ENCODE measurements around the gene MCC.

Gene MCC

DNA sequence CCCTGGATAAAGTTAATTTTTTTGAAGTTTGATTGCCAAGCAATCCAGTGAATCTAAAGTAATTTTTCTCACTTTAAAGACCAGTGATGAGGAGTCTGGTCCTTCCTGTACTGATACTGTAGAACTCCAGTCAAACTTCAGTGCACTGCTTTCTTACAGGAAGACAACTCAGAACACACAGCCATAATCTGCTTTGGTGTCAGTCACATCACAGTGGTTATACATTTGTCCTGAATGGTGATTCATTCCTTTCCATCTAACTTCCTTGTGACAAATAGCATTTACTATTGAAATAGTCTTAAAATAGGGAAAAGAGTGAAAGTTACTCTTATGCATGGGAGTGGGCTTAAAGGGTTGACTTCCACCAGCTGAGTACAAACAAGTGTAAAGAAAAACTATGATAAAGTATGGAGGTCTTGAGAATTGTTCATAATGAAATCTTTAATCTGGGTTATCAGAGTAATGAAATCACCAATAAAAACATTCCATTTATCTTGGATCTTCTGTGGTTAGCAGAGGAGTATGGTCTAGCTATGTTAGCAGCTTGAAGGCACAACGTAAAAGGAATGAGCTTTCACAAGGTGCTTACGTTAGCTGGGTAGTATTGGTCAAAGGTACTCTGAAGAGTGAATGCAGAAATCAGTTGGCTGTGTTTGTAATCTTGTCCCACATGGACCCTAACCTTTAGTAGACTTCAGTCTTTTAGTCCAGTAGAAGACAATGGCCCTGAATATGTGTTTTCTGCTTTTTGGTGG, 470.2 kb downstream of the MCC start:
- DNase-seq (ENCODE audit: low read depth in 2 of 2, low spot score in 1 of 2): no peak

GRCh38 chr5:113005454-113005853, 482.8 kb downstream of the MCC start:
- no peak for DNase-seq (ENCODE audit: low read depth in 2 of 2, low spot score in 1 of 2)

- DNase-seq (ENCODE audit: low read depth in 2 of 2, low spot score in 1 of 2): no peak
Measured at GRCh38 chr5:113003763-113004162, 484.5 kb downstream of the MCC start.

- no peak for DNase-seq (ENCODE audit: low read depth in 2 of 2, low spot score in 1 of 2)
Measured at GRCh38 chr5:113002423-113002822, 485.8 kb downstream of the MCC start.

DNA sequence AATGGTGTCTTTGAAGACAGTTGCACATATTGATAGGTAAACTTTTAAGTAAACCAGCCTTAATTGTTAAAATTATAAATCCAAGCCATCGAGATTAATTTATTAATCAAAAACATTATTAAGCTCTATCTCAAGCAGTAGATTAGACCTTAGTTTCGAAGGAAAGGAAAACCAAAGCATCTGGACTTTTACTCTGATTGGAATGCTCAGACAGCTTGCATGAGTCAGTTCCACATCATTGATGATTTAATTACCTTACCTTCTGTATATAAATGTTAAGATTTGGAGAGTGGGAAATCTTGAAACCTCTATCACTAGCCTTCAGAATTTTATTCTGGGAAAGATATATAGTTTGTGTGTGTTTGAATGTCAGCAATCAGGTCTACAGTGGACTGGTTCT, 487.8 kb downstream of the MCC start:
- no peak for DNase-seq (ENCODE audit: low read depth in 2 of 2, low spot score in 1 of 2)

GRCh38 chr5:112998296-112998695, 490.0 kb downstream of the MCC start:
- DNase-seq (ENCODE audit: low read depth in 2 of 2, low spot score in 1 of 2): no peak

DNA sequence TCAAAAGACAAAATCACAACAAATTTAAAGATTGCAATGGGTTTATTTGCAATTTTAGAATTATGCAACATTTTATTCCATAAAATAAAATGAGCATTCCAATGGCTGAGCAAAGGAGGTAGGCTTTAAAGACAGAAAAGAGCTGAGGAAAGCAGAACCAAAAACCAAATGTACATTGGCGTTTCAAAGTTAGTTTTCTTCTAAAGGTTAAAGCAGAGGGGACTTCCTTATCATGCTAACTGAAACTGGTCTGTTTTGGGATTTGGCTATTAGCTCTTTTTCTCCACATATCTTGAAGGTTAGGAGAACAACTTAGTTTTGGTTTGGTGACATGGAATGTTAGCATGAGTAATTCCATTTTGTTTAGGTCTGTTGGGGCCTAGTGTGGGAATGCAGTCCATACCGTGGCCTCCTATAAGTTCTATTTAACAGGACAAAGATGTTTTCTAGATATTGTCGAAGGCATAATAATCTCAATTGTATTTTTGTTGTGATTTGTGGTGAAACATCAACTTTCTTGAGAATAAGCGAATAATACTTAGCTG, 491.4 kb downstream of the MCC start:
- no peak for DNase-seq (ENCODE audit: low read depth in 2 of 2, low spot score in 1 of 2)

GRCh38 chr5:112995764-112996618, 492.3 kb downstream of the MCC start:
- peak; percentile 39 to 79 for DNase-seq (ENCODE audit: low read depth in 2 of 2, low spot score in 1 of 2)

- DNase-seq (ENCODE audit: low read depth in 2 of 2, low spot score in 1 of 2): no peak
Measured at GRCh38 chr5:112986224-112986623, 502.0 kb downstream of the MCC start.

DNA sequence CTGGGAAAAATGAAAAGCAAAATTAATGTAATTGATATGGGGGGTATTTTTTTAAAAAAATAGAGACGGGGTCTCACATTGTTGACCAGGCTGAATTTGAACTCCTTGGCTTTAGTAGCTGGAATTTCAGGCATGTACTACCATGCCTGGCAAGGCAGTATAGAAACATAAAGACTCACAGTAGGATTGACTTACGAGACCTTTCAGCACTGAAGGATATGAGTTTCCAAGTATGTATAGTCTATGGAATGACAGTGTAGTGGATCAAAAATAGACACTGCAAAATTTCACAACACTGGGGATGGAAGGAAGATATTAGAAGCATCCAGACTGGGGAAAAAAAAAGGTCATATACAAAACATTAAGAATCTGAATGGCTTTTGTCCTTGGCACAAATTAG, 504.9 kb downstream of the MCC start:
- DNase-seq (ENCODE audit: low read depth in 2 of 2, low spot score in 1 of 2): no peak

GRCh38 chr5:112979723-112980122, 508.5 kb downstream of the MCC start:
- DNase-seq (ENCODE audit: low read depth in 2 of 2, low spot score in 1 of 2): no peak

DNA sequence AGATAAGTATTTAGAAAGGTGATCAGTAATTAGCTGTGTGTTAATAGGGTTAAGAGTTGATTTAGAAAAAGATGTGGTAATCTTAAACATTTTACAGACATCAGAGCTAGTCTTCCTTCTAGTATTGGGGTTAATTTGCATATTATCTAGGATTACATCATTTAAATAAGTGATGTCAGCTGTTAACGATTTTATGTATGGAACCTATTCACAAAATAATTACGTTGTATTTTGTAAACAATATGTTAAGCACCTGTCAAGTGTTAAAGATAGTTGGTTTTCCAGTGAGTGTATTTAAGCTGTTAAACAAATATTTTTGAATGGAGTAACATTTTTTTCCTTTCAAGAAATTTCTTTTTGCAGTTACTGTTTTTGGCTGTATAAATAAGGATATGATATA, 509.4 kb downstream of the MCC start:
- DNase-seq (ENCODE audit: low read depth in 2 of 2, low spot score in 1 of 2): no peak

DNA sequence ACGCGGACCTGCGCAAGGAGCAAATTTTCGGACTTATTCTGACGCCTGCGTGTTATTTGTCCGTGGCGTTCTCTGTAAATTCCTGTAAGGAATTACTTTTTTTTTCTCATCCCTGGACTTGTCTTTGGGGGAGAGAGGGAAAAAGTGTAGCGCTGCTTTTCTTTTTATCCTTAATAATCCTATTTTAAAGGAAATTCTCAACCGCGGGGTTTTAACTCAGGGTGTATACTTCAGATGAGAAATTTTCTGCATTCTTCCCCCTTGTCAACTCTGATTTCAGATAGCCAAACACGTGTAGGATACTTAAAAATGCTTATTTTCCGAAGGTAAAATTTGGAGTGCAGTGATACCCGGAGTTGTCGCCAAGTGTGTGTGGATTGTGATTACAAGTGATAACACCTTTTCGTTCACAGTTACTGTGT, 510.8 kb downstream of the MCC start:
- no peak for DNase-seq (ENCODE audit: low read depth in 2 of 2, low spot score in 1 of 2)

- peak; percentile 81 to 89 for DNase-seq (ENCODE audit: low read depth in 2 of 2, low spot score in 1 of 2)
Measured at GRCh38 chr5:112976432-112977309, 511.6 kb downstream of the MCC start, which contains the start of gene DCP2. DCP2 (plus strand) TSS chr5:112976798; CDS start chr5:112976934, 136 bp downstream.

DNA sequence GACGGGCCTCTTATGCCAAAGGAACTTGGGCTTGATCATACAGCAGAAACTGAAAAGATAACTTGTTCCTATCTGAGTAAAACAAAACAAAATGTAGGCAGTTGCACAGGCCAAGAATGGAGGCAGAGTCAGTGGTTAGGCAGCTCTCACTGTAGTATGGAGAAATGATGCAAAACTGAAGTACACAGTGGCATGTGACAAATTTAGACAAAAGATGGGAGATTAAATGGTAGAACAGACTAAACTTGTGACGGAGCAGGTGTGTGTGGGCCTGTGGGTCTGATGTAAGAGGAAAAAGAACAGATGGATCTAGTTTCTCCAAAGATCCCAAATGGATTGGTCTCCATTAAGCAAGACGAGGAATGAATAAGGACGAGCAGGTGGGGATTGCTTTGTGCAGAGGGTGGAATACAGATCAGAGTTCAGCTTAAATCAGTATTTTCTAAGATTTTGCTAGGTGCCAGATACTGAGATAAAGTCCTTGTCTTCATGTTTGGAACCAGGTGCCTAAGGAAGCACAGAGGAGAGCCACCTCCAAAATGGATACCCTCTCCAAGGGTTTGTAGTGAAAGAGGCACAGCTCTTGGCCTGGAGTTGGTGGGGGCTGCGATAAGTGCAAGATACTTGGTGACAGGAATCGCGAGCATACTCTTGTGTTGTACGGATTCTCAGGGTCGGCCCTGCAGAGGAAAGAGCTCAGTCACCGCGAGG, 512.4 kb downstream of the MCC start:
- DNase-seq (ENCODE audit: low read depth in 2 of 2, low spot score in 1 of 2): no peak

DNA sequence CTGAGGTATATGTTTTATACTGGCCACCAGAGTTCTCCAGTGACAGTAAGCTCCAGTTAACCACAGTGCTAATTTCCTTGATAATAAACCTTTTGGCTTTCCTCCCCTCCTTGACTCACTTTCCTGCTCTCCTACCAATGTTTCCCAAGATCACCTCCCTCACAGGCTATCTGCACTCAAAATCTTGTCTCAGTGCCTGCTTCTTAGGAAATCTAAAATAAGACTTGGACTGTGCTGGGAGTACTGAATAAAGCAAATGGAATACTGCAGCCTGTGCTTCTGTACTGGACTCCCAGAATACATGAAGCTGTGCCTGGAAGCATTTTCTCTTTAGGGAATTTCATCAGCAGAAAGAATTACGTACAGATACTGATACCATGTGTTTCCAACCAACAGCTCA, 513.4 kb downstream of the MCC start:
- no peak for DNase-seq (ENCODE audit: low read depth in 2 of 2, low spot score in 1 of 2)

GRCh38 chr5:112973904-112974303, 514.3 kb downstream of the MCC start:
- DNase-seq (ENCODE audit: low read depth in 2 of 2, low spot score in 1 of 2): no peak

GRCh38 chr5:112973036-112973435, 515.2 kb downstream of the MCC start:
- no peak for DNase-seq (ENCODE audit: low read depth in 2 of 2, low spot score in 1 of 2)

All from stimulated activated CD8-positive, alpha-beta memory T cell treated with anti-CD3 and anti-CD28 coated beads, Interleukin-4, amount 100 ng/mL, for 4 hours (primary cell).